HCEC 1CT (cell line): ENCODE results near the gene AFG3L2.

Source experiments
- DNase-seq: peaks from one replicate; pipeline ENCODE4 v3.0.0-alpha.2; 2017

Gene AFG3L2

DNA sequence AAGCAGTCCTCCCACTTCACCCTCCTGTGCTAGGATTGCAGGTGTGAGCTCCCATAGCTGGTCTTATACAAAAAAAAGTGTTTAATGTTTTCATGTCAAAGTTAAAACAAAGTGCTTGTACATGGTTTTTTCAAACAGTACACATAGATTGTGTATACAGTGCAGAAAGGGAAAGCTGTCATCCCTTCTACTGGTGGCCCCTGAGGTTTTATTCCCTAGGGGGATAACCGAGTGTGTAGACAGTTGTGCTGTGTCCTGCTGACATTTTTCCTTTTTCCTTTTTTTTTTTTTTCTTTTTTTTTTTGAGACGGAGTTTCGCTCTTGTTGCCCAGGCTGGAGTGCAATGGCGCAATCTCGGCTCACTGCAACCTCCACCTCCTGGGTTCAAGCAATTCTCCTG is 58.2 kb downstream of the AFG3L2 start:
- no peak for DNase-seq

DNA sequence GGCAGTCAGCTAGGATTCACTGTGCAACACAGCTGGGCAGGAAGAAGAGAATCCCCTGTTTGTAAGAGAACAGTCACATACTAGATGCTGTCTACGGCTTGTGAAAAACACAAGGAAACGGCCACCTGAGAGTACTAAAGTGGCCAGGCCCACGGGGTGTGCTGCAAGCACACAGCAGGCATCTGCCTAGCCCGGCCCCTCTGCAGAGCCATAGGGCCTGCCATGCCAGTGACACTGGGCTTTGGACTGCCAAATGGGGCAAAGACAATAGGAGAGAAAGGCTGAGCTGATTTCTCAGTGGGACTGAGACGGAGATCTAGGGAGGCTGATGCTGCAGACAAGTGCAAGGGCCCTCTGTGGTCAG is 58.7 kb downstream of the AFG3L2 start:
- DNase-seq, result no peak

DNA sequence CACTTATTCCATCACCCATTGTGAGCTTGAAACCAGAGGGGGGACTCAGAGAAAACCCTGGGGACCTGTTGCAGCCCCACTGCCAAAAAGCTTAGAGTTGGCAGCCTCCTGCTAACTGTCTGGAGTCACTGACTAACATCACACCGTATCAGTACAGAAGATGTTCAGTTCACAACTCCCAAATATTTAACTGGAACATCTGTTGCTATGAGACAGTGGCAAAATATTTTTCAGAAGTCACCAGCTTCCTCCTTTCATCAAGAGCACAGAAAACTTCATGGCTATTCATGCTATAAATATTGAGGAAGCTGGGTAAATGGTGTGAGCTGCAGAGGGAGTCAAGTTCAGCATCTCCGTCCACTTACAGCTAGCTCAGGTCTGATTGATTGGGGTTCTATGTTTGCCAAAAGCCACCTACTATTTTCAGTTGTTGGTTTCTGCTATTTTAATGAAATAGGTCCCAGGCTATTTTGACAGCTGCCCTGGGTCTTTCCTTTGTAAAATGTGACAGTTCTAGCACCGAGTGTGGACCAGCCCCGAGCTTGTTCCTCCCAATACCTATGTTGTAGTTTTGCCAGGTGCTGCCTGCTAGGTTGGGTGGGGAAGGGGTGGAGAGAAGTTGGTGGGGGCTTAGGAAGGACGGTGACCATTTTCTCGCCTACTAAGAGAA is 59.2 kb downstream of the AFG3L2 start:
- DNase-seq, result peak; percentile 59

DNA sequence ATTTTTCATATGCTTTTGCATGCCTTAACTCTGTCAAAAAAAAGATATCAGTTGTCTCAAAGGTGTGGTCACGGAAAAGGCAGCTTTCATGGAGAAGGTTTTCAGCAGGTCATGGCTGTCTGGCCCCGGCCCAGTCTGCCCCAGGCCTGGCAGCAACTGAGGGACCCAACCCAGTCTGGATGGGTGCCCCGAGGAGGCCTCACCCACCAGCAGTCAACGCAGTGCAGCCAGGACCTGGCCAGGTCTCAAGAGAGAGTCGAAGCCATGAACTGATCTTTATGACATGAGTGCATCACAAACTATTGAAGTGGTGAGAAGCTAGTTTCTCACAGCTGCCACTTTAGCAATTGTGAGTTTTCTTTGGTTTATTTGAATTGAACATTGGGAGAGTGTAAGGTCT is 61.1 kb downstream of the AFG3L2 start:
- no peak for DNase-seq

DNA sequence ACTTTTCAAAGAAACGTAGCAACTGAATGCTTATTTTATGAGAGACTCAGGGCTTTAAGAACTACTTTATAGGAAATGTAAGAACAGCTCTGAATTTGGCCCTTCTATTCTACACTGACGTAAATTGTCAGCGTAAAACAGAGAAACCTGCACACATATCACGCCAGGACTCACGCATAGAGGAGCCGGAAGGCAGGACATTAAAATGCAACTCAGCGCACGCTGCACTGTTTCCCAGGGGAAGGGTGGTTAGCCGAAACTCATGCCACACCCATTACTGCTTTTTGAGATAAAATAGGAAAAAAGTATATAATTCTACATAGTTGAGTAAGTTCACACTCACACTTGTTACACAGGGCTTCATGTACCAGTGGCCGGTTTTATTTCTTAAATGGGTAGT is 61.5 kb downstream of the AFG3L2 start:
- DNase-seq, result no peak

DNA sequence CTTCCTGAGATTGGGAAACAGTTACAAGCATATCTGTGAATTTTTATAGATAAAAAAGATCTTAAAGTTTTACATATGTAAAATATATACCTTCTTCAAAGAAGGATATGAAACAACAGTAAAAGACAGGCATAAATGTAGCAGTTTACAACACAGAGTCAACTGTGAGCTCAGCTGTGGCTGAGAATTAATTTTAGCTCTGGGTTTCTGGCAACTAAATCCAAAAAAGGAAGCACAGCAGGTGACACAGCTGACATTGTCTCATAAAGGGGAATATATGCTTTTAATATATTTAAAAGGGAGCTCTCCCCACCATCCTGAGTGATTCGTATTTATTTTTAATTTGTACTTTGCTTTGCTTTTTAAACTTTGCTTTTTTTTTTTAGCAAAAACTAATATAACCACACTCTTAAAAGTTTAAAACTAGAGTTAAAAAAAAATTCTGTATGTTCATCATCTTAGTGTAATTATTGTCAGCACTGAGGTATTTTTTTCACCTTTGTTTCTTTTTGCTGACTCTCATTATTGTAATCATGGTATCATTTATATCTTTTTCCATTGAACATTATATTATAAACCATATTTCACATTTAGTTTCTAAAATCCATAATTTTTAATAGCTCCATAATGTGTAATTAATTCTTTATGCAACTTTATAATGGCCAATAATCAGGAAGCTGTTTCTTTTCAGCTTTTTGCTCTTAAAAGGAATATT is 62.3 kb downstream of the AFG3L2 start:
- DNase-seq, result no peak

DNA sequence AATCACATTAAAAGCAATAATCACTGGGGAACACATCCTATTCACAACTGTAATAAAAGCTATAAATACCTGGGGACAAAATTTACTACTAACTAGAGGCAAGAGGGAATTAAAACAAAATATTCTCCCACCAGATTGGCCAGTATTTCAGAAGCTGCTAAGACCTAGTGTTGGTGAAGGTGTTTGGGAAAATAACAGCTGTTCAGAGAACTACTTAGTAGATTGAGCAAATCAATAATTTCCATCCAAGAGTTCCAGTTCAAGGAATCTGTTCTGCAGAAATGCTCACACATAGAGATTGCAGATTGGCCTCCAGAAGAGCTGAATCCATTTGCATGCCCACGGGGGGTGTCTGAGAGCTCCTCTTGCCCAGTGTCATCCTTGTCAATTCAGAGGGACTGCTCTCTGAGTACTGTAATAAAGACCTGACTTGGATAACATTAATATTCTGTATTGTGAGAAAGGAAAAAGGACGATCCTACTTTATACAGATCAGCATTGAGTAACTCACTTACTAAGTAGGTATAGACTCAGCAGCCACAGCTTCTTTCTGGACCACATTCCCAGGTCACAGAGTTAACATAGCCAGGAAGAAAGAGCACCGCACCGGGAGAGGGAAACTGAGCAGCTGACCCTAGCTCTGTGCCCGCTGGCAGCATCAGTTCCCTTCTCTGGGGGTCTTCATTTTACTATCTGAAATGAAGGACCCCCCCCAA is 63.3 kb downstream of the AFG3L2 start:
- no peak for DNase-seq

DNA sequence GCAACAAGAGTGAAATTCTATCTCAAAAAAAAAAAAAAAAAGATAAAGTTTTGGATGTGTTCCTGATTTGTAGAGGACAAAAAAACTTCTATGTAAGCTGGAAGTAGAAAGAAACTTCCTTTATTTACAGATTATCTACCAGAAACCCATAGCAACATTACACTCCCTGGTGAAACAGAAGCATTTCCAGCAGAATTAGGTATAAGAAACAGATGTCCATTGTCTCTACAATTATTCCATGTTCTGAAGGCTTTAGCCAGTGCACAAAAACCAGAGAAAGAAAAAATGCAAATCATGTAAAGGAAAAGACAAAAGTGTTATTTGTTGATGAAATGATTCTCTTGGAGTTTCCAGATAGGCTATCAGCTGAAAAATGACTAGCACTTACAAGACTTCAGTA is 64.1 kb downstream of the AFG3L2 start:
- no peak for DNase-seq

DNA sequence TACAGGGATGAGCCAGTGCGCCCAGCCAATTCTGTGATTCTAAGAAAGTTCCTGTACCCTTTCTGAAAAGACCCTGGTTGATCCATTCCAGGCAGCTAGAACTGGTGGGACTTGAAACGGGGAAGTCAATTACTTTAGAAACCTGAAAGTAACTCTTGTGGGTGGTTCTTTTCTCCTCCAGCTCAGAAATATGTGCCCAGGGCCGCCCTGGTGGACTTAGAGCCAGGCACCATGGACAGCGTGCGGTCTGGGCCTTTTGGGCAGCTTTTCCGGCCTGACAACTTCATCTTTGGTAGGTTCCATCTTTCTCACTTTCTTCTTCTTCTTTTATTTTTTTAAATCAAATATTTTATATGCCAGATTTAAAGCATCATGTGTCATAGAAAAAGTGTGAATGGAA is 66.3 kb downstream of the AFG3L2 start:
- DNase-seq, result no peak

DNA sequence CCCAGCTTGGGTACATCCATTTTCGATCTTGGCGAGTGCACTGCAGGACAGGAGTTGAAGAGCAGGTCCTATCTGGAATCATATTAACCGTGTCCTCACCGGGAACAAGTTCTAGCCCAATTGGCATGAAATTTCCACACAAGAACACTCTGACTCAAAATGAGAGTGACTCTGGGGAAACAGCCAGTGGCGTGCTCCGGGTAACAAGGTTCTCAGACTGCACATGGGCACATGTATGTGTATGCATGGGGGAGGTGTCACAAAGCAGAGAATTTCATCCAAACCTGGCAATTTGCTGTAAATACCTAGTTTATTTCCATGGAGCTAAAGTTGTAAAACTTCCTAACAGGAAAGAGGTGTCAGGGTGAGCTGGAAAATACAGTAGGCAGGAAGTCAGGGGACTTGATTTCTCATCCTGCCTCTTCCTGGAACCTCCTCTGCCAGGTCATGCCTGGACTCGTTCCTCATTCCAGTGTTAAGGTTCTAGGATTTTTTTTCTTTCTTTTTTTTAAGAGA is 67.3 kb downstream of the AFG3L2 start:
- peak; percentile 33 for DNase-seq

DNA sequence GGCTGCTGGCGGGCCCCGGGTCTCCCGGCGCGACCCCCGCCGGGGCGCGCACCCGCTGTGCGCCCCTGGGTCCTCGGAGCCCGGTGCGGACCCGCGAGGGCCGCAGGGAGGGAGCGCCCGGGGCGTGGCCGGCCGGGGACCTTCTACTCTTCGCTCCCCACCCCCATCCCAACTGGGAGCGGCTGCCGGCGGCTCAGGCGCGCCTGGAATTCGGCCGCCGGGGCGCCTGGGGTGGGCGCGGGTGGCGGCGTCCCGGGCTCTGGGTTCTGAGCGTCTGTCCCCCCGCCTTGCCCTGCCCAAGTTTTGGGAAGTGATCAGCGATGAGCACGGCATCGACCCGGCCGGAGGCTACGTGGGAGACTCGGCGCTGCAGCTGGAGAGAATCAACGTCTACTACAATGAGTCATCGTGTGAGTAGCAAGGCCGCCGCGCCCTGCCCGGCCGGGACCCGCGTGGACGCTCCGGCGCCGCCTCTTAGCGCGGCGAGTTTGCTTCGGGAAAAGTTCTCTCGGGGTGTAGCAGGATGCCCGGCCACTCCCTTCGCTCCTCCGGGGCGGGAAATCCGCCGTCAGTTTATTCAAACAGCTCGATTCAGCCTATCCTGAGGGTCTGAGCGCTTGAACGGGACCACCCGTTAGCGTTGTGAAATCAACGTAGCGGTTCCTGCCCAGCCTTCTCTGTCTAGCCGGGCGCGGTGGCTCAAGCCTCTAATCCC is 68.5 kb downstream of the AFG3L2 start:
- peak; percentile 92 for DNase-seq

DNA sequence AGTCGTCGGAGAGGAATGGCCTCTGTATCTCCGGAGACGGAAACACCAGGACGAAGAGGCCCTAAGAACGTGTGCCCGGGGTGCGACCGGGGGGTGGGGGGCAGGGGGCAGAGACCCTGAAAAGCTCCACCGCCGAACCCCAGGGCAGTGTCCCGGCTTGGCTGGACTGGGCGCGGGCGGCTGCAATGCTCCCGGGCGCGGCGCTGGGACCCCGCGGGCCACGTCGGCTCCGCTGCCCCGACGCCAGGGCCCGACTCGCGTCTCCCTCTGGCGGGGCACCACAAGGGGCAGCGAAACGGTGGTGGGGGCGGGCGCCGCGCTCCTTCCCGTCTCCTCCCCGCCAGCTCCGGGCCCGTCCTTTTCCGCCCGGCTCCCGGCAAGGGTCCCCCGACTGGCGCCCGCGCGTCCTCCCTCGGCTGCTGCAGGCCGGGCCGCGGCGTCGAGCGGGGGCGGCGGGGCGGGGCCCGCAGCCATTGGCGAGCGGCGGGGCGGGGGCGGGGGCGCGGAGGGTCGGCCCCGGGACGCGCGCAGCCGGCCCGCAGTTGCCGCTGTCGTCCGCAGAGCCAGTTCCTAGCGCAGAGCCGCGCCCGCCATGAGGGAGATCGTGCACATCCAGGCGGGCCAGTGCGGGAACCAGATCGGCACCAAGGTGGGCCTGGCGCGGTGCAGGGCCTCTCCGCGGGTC is 69.2 kb downstream of the AFG3L2 start, which contains the start of gene TUBB6:
TUBB6 (plus strand) TSS at position 541 of the 685 bp plus-strand sequence; CDS start at position 593, 52 bp downstream.
- DNase-seq, result peak; percentile 92

DNA sequence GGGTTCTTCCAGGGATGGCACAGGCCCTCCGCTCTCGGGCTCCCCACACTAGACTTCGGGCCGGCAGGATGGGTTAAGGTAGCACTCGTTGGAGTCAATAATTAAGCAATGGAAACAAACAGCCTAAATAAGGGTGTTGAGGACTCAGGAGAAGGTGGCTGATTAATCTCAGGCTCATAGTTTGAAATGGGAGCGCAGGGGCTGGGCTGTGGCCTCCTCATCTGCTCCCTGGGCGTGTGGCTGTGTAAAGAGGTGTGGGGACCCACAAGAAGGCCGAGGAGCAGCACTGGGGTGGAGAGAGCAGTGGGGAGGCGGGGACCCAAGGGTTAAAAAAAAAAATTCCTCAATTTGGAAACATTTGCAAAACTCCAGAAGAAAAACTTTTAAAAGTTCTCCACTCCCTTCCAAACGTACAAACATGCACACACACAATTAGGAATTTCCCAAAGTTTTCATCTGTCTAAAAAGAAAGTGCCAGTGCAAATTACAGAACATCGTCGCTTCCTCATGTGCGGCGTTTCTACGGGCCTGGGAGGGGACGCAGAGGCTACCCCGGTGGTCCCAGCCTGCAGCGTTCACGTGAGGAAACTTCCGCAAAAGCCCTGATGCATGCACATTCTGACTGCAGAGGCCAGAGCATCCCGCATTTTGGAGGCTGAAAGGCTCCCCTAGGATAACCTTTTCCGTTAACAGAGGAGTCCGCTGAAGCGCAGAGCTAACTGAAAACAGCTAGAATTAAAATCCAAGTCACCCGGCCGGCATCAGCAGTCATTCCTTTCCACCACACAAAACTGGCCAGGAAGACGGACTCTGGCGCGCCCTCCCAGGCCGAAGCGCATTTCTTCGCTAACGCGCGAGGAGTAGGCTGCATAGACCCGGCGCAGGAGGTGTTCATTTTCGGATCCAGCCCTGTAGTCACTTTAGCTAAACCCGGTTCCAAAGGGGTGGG is 70.0 kb downstream of the AFG3L2 start:
- DNase-seq, result peak; percentile 77

DNA sequence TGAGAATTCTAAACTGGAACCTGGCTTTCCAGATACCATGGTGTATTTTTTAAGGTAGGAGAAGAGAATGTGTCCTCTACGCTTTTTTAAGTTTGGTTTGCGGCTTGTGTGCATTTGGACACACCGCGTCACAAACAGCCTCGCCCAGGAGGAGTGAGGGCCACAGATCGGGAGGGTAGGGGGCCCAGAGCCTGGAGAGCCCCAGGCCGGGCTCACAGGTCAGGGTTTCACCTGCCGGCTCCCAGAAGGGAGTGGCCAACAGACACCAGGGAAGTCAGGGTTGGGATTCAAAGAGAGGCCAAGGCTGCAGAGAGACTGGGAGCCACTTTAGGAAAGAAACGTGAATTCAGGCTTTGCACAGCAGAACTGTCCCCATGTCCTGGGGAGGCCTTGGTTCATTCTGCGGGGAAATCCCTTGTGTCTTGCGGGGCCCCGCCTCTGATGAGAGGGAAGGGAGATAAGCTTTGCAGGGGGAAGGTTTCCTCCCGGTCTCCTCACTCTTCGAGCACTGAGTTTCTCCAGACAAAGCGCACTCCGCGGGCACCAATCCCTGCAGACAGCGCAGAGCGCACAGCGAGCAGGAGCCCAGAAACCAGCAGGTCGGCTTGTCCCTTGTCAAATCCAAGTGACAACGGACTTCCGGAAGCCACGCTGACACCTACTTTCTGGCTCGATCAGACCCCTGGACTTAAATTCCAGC is 70.9 kb downstream of the AFG3L2 start:
- DNase-seq, result no peak

DNA sequence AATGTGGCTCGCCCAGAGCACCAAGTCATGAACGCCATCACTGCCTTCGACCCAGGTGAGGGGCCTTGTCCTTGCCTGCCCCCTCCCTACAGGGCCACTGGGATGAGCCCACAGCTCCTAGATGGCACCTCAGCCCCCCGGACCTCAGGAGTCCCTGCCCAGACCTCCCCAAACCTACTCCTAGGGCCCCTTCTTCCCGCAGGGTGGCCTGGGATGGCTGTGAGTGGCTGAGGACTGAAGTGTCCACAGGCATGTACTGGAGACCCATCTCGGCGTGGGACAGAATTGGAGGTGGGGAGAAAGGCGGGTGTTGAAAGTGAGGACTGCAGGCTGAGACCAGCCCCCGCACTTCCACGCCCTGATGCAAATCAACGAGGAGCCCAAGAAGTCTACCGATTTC is 71.8 kb downstream of the AFG3L2 start:
- no peak for DNase-seq

DNA sequence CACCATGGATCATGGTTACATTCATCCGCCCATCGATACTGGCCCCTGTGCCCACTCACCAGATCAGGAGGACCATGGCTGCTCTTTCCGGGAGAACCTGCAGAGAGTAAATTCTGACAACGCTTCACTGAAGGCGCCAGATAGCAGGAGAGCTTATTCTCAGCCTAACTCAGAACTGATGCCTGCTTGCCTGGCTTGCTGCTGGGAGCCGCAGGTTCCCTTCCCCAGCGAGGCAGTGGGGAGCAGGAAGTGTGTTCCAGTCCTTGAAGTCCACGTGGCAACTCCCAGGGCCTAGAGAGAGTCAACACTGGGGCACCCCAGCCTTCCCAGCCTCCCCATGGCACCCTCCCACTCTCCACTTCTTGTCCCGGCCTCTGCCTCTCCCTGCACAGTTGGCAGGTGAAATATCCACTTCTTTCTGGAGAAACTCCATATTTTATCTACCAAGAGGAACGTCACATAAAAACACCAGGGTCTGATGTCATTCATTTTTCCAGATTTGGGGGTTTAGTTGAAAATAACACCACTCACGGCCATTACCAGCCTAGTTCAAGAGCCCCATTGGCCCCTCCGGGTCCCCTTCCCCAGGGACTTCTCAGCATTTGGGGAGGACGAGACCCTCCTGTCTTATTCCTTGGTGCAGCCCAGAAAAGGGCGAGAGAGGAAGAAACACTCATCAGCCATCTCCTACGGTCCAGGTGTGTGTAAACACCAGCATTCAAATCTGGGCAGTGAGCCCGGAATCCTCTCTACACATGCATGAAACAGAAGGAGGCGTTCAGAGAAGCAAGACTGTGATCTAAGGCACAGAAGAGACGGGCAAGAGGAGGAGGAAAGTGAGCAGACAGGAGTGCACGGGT is 72.4 kb downstream of the AFG3L2 start:
- DNase-seq, result no peak

DNA sequence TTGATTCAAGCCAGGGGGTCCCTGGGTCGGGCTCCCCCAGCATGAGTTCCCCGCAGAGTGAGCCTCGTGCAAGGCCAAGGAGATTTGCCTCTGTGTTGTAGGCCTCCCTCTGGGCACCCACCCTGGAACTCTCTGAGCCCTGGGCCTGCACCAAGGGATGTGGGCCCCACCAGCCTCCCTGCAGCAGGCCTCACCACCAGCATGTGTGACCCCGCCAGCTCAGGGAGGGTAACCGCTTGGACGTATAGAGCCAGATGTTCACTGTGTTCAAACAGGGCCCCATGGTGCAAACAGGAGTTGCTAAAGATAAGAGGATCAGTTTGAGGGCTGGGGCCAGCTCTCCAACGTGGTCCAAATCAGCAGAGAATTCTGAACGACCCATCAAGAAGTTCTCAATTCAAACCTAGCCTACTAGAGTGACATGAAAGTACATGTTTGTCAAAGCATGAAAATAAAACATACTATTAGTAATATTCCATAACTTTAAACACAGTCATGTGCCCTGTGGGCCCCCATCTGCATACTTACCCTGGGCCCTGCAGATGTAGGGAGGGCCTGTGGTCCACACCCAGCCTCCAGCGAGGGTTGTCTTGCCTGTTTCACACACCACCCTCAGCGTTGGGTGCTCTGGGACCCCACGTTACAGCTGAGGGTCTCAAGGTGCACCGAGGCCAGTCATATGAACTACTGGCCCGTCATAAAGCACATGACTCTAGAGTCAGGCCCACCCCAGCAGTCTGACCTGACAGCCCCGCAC is 74.5 kb downstream of the AFG3L2 start:
- DNase-seq, result no peak

DNA sequence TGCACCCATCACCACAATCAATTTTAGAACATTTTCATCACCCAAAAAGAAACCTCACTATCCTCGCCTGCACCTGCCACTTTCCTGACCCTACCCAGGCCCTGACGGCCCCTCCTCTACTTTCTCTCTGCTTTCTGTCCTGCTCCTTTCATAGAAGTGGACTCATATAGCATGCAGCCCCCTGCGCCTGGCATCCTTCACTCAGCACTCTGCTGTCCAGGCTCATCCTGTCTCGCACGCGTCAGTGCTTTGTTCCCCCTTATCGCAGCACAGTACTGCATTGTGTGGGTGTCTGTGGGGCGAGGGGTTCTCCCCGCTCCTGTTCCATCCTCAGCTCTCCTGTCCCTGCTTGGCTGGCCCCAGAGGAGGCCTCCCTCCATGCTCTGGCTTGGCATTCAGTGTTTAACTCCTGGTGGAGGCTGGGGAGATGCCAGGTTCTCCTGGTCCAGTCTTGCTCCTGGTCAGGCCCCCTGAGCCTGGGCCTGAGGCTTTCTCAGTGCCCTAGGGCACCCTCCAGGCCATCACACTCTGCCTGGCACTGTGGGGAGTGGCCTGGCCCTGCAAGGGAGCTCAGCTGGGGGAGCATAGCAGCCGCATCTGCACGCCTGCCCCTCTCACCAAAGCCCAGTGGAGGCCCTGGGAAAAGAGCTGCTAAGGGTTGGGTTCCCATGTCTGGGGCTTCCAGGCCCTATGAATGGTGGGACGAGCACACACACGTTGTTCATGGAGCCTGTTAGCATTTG is 75.6 kb downstream of the AFG3L2 start:
- no peak for DNase-seq
